ENCODE data around the gene C12orf60.

Gene C12orf60

DNA sequence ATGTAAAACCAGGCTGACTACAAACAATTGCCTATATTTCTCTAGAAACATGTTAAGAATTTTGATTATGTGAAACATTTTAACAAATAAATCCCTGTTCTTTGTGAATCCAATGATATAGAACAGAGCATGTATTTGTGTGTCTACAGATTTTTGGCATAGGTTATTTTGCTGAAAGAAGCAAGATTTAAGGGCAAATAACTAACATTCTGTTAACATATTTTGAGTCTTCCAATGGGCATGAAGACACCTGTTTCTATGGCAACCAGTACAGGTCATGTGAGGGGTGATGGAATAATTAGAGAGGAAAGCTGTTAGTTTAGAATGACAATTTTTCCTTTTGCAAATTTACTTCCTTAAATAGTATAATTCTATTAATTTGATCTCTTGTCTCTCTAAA, 31.0 kb downstream of the C12orf60 start:
- no peak overlapping the region for H3K4me3 ChIP-seq (ENCODE audit: low read depth, low read length)
- DNase-seq (ENCODE audit: low read depth) = no peak
- TF ChIP-seq, protein P1, sequence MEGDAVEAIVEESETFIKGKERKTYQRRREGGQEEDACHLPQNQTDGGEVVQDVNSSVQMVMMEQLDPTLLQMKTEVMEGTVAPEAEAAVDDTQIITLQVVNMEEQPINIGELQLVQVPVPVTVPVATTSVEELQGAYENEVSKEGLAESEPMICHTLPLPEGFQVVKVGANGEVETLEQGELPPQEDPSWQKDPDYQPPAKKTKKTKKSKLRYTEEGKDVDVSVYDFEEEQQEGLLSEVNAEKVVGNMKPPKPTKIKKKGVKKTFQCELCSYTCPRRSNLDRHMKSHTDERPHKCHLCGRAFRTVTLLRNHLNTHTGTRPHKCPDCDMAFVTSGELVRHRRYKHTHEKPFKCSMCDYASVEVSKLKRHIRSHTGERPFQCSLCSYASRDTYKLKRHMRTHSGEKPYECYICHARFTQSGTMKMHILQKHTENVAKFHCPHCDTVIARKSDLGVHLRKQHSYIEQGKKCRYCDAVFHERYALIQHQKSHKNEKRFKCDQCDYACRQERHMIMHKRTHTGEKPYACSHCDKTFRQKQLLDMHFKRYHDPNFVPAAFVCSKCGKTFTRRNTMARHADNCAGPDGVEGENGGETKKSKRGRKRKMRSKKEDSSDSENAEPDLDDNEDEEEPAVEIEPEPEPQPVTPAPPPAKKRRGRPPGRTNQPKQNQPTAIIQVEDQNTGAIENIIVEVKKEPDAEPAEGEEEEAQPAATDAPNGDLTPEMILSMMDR (IDR thresholded peaks at IDR 0.05; ENCODE audit: low read depth, low read length, missing control alignments) = no peak

DNA sequence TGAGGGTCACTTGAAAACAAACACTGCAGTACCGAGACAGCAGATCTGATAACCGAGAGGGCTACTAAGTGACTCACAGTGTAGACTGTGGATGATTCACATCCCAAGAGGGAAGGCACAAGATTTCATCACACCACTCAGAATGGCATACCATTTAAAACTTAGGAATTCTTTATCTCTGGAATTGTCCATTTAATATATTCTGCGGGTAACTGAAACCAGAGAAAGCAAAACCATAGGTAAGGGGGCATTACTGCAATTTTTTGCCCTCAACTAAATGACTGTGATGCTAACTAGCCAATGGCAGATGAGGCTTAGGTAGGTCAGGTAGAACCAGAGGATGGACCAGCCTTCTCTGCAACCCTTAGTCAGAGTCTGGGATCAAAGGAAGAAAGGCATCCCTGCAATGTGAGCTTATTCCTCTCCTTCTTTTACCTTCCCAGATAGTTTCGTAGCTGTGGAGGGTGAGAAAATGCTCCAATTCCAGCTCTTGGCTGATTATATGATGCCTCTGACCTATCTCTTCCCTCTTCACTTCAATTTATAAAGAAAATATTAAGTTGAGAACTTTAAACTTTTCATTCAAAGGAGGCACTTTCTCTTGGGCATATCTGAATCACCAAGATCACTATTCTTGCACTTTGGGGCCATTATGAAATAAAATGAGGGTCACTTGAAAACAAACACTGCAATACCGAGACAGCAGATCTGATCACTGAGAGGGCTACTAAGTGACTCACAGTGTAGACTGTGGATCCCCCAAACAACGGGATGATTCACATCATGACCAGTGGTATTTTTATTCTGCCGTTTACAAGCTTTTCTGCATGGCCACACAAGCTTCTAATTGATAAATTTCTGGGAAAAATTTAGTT, 33.1 kb downstream of the C12orf60 start:
- H3K4me3 ChIP-seq (ENCODE audit: low read depth, low read length) = no peak overlapping the region
- TF ChIP-seq, protein P1 (IDR thresholded peaks at IDR 0.05; ENCODE audit: low read depth, low read length, missing control alignments) = no peak
- DNase-seq (ENCODE audit: low read depth) = no peak

GRCh38 chr12:14839262-14839661, 35.8 kb downstream of the C12orf60 start:
- H3K4me3 ChIP-seq (ENCODE audit: low read depth, low read length) = no peak overlapping the region
- TF ChIP-seq, protein P1 (IDR thresholded peaks at IDR 0.05; ENCODE audit: low read depth, low read length, missing control alignments) = no peak

DNA sequence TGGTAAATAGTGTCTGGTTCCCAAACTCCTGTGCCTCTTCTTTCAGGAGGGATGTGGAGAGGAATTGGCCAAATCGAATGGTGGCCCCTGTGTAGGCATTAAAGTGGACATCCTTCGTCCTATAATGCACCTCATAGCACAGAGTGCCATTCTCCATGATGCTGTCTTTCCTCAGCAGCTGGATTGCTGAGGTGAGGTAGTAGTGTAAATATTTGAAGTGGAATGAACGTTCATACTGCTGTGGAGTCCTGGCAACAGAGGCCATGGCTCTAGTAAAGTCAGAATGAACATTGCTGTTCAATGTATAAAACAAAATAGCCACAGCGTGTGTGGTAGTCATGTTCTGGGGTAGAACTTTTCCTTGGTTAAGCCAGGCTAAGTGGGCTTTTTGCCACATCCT, 37.1 kb downstream of the C12orf60 start:
- DNase-seq (ENCODE audit: low read depth) = no peak
- TF ChIP-seq, protein P1 (IDR thresholded peaks at IDR 0.05; ENCODE audit: low read depth, low read length, missing control alignments) = no peak
- no peak overlapping the region for H3K4me3 ChIP-seq (ENCODE audit: low read depth, low read length)

More at GRCh38 chr12:14839262-14839661, 35.8 kb downstream of the C12orf60 start:
- DNase-seq (ENCODE audit: low read depth) = no peak

DNA sequence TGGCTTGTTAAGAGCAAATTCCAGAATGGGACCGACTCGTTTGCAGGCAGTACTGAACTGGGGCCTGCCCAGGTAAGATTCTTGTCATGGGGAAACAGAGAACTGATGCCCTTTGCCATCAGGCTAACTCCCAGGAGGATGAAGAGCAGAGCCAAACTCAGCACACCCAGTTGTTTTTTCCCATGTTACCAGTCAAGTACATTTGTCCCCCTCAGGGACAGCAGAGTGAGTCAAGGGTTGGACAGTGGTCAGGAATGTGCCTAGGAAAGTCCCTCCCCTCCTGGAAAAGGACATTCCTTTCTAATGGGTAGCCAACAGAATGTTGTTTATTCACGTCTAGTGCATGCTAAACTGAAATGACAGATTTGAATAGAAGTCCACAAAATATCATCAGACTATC, 38.3 kb downstream of the C12orf60 start:
- TF ChIP-seq, protein P1 (IDR thresholded peaks at IDR 0.05; ENCODE audit: low read depth, low read length, missing control alignments) = no peak
- no peak overlapping the region for H3K4me3 ChIP-seq (ENCODE audit: low read depth, low read length)
- no peak for DNase-seq (ENCODE audit: low read depth)

DNA sequence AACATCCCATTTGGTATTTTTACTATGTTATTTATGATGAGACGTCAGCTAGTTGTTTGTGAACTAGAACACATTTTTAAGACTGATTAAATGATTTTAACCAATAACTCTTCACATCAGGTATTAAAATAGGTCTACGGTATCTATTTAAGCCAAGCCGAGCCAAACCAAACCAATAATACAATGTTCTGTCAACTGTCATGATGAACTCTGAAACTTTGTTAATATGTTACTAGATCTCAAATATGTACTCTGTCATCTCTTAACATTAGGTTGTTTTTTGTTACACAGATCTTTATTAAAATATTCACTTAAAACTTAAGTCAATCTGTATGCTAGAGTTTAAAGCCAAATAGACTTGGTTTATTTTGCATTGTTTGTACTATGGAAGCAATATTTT, 38.8 kb downstream of the C12orf60 start:
- H3K4me3 ChIP-seq (ENCODE audit: low read depth, low read length) = no peak overlapping the region
- DNase-seq (ENCODE audit: low read depth) = no peak
- TF ChIP-seq, protein P1 (IDR thresholded peaks at IDR 0.05; ENCODE audit: low read depth, low read length, missing control alignments) = no peak
